Measurements from ENCODE around the gene PRKAR2A.
"Not testable (repeated sequence)": the region's sequence is repeated elsewhere in the genome, so short reads cannot be mapped to it uniquely, and the experiment has no call there.

PRKAR2A gene

GRCh38 chr3:48855681-48856447 is 8.2 kb upstream of the PRKAR2A start:
- no peak overlapping the region for H3K4me3 Mint-ChIP-seq
- ATAC-seq (no peak), DNase-seq (no peak)
- H3K27me3 Mint-ChIP-seq, result no peaks in the 10 kb centered on the region
- no peaks in the 10 kb centered on the region for H3K4me1 Mint-ChIP-seq
- H3K36me3 Mint-ChIP-seq (ENCODE audit: low read depth), result peaks cover 6% of the 10 kb centered on the region
- no peak overlapping the region for H3K27ac Mint-ChIP-seq
- no peaks in the 10 kb centered on the region for H3K9me3 Mint-ChIP-seq

- no peak overlapping the region for H3K4me3 Mint-ChIP-seq
- DNase-seq (no peak), ATAC-seq (no peak)
- no peak overlapping the region for H3K27ac Mint-ChIP-seq
- H3K36me3 Mint-ChIP-seq (ENCODE audit: low read depth), result no peaks in the 10 kb centered on the region
- peaks cover 7% of the 10 kb centered on the region for H3K4me1 Mint-ChIP-seq
- H3K27me3 Mint-ChIP-seq, result no peaks in the 10 kb centered on the region
- no peaks in the 10 kb centered on the region for H3K9me3 Mint-ChIP-seq
Observed at GRCh38 chr3:48852151-48852550, 4.5 kb upstream of the PRKAR2A start.

GRCh38 chr3:48851407-48851806 is 3.7 kb upstream of the PRKAR2A start:
- DNase-seq, result no peak

DNA sequence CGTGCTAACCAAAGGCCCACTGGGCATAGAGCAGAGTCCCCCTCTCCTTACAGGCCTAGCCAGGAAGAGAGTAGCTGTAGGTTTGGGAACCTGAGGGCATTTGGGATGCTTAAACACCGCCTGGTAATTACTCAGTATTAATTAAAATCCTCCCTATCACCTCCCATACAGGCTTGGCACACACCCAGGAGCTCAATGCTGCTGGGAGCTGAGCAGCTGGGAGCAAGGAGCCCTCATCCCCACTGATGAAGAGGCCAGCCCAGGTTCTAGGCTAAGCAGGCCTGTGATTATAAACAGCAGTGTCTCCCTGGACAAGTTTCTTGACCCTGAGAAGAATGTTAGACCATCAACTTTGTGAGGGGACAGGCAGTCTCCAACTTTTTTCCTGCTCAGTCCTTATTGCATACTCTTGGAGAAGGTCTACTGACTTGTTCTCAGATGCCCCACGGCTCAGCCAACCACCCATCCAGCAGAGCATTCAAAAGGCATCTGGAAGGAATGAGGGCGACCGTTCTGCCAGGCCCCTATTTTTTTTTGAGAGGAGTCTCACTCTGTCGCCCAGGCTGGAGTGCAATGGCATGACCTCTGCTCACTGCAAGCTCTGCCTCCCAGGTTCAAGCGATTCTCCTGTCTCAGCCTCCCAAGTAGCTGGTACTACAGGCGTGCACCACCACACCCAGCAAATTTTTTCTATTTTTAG is 1.3 kb upstream of the PRKAR2A start:
- Mint-ChIP-seq H3K27me3 (no peaks in the 10 kb centered on the region), H3K9me3 (no peaks in the 10 kb centered on the region), H3K4me3 (no peak overlapping the region), H3K36me3 (ENCODE audit: low read depth) (peaks cover 7% of the 10 kb centered on the region), H3K4me1 (peaks cover 24% of the 10 kb centered on the region), H3K27ac (no peak overlapping the region)
- no peak for DNase-seq
- ATAC-seq, result no peak

More at GRCh38 chr3:48851407-48851806, 3.7 kb upstream of the PRKAR2A start:
- Mint-ChIP-seq H3K4me1 (peaks cover 12% of the 10 kb centered on the region), H3K27me3 (no peaks in the 10 kb centered on the region), H3K27ac (no peak overlapping the region), H3K9me3 (no peaks in the 10 kb centered on the region), H3K36me3 (ENCODE audit: low read depth) (no peaks in the 10 kb centered on the region), H3K4me3 (no peak overlapping the region)
- ATAC-seq, result no peak

GRCh38 chr3:48847053-48847503 is 596 bp downstream of the PRKAR2A start:
- peak overlapping the region; percentile 85 for H3K4me3 Mint-ChIP-seq
- DNase-seq, result peak; percentile 62
- peak; percentile 55 for ATAC-seq
- no peaks in the 10 kb centered on the region for H3K27me3 Mint-ChIP-seq
- H3K4me1 Mint-ChIP-seq, result peaks cover 24% of the 10 kb centered on the region
- H3K36me3 Mint-ChIP-seq (ENCODE audit: low read depth), result peaks cover 7% of the 10 kb centered on the region
- no peaks in the 10 kb centered on the region for H3K9me3 Mint-ChIP-seq
- H3K27ac Mint-ChIP-seq, result peak overlapping the region; percentile 71

DNA sequence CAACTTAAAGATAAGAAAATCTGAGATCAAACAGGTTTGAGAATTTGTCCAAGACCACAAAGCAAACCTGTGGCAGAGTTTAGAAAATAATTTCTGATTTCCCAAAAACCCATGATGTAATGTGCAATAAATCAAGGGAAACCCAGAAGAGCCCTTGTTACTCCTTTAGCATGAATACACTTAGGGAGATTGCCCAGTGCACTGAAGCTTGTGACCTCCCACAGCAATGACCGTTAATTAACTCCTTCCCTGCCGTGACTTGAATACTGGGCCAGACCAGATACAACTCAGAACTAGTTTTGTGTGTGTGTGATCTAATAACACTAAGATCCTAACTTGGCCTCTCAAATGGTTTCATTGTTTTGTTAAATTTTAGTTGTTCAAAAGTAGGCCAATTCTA is 2.5 kb downstream of the PRKAR2A start:
- Mint-ChIP-seq H3K4me3 (no peak overlapping the region), H3K36me3 (ENCODE audit: low read depth) (peaks cover 7% of the 10 kb centered on the region), H3K27ac (no peak overlapping the region), H3K4me1 (peaks cover 24% of the 10 kb centered on the region), H3K27me3 (no peaks in the 10 kb centered on the region), H3K9me3 (no peaks in the 10 kb centered on the region)
- DNase-seq (no peak), ATAC-seq (no peak)

DNA sequence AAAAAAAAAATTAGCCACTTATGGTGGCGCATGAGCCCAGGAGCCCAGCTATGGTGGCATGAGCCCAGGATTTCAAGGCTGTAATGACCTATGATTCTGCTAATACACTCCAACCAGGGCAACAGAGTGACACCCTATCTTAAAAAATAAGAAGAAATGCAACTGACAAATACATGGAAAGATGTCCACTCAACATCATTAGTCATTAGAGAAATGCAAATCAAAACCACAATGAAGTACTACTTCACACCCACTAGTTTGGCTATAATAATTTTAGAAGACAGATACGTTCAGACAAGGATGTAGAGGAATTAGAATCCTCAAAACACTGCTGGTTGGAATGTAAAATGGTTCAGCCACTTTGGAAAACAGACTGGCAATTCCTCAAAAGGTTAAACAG is 10.5 kb downstream of the PRKAR2A start:
- ATAC-seq (no peak), DNase-seq (no peak)
- no peaks in the 10 kb centered on the region for H3K9me3 Mint-ChIP-seq
- H3K36me3 Mint-ChIP-seq (ENCODE audit: low read depth), result peaks cover 12% of the 10 kb centered on the region
- H3K4me3 Mint-ChIP-seq, result no peak overlapping the region
- H3K4me1 Mint-ChIP-seq, result peaks cover 16% of the 10 kb centered on the region
- H3K27ac Mint-ChIP-seq, result no peak overlapping the region
- no peaks in the 10 kb centered on the region for H3K27me3 Mint-ChIP-seq

DNA sequence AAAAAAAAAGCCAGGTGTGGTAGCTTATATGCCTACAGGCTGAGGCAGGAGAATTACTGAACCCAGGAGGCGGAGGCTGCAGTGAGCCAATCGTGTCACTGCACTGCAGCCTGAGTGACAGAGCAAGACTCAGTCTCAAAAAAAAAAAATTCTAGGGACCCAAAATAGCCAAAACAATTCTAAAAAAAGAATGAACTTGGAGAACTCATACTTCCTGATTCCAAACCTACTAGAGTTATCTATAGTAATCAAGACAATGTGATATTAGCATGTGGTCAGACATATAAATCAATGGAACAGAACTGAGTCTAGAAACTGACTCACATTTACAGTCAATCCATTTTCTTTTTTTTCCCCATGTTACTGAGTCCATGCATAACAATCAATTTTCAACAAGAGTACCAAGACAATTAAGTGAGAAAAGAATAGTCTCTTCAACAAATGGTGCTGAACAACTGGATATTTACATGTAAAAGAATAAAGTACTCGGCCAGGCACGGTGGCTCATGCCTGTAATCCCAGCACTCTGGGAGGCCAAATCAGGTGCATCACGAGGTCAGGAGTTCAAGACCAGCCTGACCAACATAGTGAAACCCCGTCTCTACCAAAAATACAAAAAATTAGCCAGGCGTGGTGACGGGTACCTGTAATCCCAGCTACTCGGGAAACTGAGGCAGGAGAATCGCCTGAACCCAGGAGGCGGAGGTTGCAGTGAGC is 11.9 kb downstream of the PRKAR2A start:
- ATAC-seq, result no peak
- Mint-ChIP-seq H3K4me3 (no peak overlapping the region), H3K27ac (no peak overlapping the region), H3K4me1 (peaks cover 16% of the 10 kb centered on the region), H3K36me3 (ENCODE audit: low read depth) (peaks cover 12% of the 10 kb centered on the region), H3K27me3 (no peaks in the 10 kb centered on the region), H3K9me3 (no peaks in the 10 kb centered on the region)
- DNase-seq, result no peak

- no peak for DNase-seq
- peaks cover 11% of the 10 kb centered on the region for H3K4me1 Mint-ChIP-seq
- no peaks in the 10 kb centered on the region for H3K27me3 Mint-ChIP-seq
- no peaks in the 10 kb centered on the region for H3K9me3 Mint-ChIP-seq
- H3K27ac Mint-ChIP-seq, result no peak overlapping the region
- H3K4me3 Mint-ChIP-seq, result no peak overlapping the region
- H3K36me3 Mint-ChIP-seq (ENCODE audit: low read depth), result peaks cover 7% of the 10 kb centered on the region
- no peak for ATAC-seq
Observed at GRCh38 chr3:48832684-48833083, 15.0 kb downstream of the PRKAR2A start.

GRCh38 chr3:48830715-48831114 is 17.0 kb downstream of the PRKAR2A start:
- no peak for DNase-seq
- peaks cover 4% of the 10 kb centered on the region for H3K36me3 Mint-ChIP-seq (ENCODE audit: low read depth)
- ATAC-seq, result no peak
- no peaks in the 10 kb centered on the region for H3K27me3 Mint-ChIP-seq
- H3K27ac Mint-ChIP-seq, result no peak overlapping the region
- peaks cover 8% of the 10 kb centered on the region for H3K4me1 Mint-ChIP-seq
- no peak overlapping the region for H3K4me3 Mint-ChIP-seq
- no peaks in the 10 kb centered on the region for H3K9me3 Mint-ChIP-seq

GRCh38 chr3:48829525-48829924 is 18.1 kb downstream of the PRKAR2A start:
- H3K27me3 Mint-ChIP-seq; H3K4me3 Mint-ChIP-seq; ATAC-seq; H3K36me3 Mint-ChIP-seq (ENCODE audit: low read depth); H3K27ac Mint-ChIP-seq; H3K9me3 Mint-ChIP-seq; DNase-seq; H3K4me1 Mint-ChIP-seq: not testable (repeated sequence)

DNA sequence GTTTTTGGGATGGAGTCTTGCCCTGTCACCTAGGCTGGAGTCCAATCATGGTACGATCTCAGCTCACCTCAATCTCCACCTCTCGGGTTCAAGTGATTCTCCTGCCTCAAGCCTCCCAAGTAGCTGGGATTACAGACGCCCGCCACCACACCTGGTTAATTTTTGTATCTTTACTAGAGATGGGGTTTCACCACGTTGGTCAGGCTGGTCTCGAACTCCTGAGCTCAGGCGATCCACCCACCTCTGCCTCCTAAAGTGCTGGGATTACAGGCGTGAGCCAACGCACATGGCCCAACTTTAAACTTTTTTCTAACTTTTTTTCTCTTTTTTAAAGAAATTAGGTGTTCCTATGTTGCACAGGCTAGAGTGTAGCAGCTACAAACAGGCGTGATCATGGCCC is 19.8 kb downstream of the PRKAR2A start:
- not testable (repeated sequence) for H3K9me3 Mint-ChIP-seq, ATAC-seq

DNA sequence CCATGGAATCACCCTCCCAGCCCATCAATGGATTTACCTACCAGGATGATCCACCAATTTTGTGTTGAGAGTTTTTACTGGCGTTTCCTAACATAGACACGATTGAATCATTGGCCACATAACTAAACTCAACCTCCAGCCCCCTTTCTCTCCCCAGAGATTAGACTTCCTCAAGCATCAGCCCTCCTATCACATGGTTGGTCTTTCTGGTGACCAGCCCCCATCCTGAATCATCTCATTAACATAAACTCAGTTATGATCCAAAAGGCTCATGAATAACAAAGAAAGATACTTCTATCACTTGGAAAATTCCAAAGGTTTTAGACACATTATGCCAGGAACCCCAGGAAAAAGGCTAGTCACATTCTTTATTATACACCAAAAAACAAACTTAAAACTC is 21.2 kb downstream of the PRKAR2A start:
- Mint-ChIP-seq H3K4me3 (no peak overlapping the region), H3K27ac (no peak overlapping the region), H3K4me1 (peaks cover 7% of the 10 kb centered on the region), H3K9me3 (no peaks in the 10 kb centered on the region), H3K36me3 (ENCODE audit: low read depth) (peaks cover 3% of the 10 kb centered on the region), H3K27me3 (no peaks in the 10 kb centered on the region)
- DNase-seq (no peak), ATAC-seq (no peak)

More for the DNA sequence above, 19.8 kb downstream of the PRKAR2A start:
- not testable (repeated sequence) for H3K4me1 Mint-ChIP-seq; H3K4me3 Mint-ChIP-seq; DNase-seq; H3K27ac Mint-ChIP-seq; H3K36me3 Mint-ChIP-seq (ENCODE audit: low read depth); H3K27me3 Mint-ChIP-seq

- no peak overlapping the region for H3K4me3 Mint-ChIP-seq
- peaks cover 3% of the 10 kb centered on the region for H3K36me3 Mint-ChIP-seq (ENCODE audit: low read depth)
- no peaks in the 10 kb centered on the region for H3K9me3 Mint-ChIP-seq
- no peak for DNase-seq
- H3K27ac Mint-ChIP-seq, result no peak overlapping the region
- no peaks in the 10 kb centered on the region for H3K27me3 Mint-ChIP-seq
- no peak for ATAC-seq
- peaks cover 14% of the 10 kb centered on the region for H3K4me1 Mint-ChIP-seq
Observed at GRCh38 chr3:48820612-48821324, 26.9 kb downstream of the PRKAR2A start.

Data from activated naive CD8-positive, alpha-beta T cell treated with anti-CD3 and anti-CD28 coated beads, Interleukin-2, amount 50 U/mL, for 24 hours (primary cell).